Stimulated activated CD8-positive, alpha-beta memory T cell treated with anti-CD3 and anti-CD28 coated beads, Interleukin-15, amount 100 ng/mL, for 1 hour (primary cell): ENCODE measurements around the gene SURF2.

Experiments
- DNase-seq: peaks from one replicate; pipeline ENCODE4 v3.0.0-alpha.2; 2020; ENCODE audit warnings: low read depth

The SURF2 gene

GRCh38 chr9:133401588-133401987, 45.2 kb downstream of the SURF2 start:
- DNase-seq: no peak

GRCh38 chr9:133402689-133403088, 46.3 kb downstream of the SURF2 start:
- no peak for DNase-seq

- peak; percentile 38 for DNase-seq
Observed at GRCh38 chr9:133403766-133404453, 47.6 kb downstream of the SURF2 start.

- DNase-seq: no peak
Observed at GRCh38 chr9:133404454-133405002, 48.2 kb downstream of the SURF2 start.

- DNase-seq: no peak
Observed at GRCh38 chr9:133405508-133406438, 49.4 kb downstream of the SURF2 start.

GRCh38 chr9:133406480-133407307, 50.3 kb downstream of the SURF2 start:
- DNase-seq: peak; percentile 55

GRCh38 chr9:133408042-133408441, 51.7 kb downstream of the SURF2 start:
- DNase-seq: no peak
